OCI-LY1 (cell line): Measurements from ENCODE around the gene RABGAP1L.

Source experiments
- H2AFZ ChIP-seq: fragments of 200-600 bp; sonication (generic), shearing (Covaris generic); 2 replicates; pipeline ENCODE4 v1.6.0; 2014; ENCODE audit warnings: antibody characterized with exemption, mild to moderate bottlenecking, low read length
- H3F3A ChIP-seq: fragments of 200-600 bp; sonication (generic), shearing (Covaris generic); 2 replicates; pipeline ENCODE4 v1.6.0; 2014; ENCODE audit warnings: mild to moderate bottlenecking, antibody characterized with exemption, low read length, moderate library complexity; ENCODE audit not compliant: insufficient read depth
- H3K27ac ChIP-seq: fragments of 200-600 bp; sonication (generic); 2 replicates; pipeline ENCODE4 v1.5.1; 2014; ENCODE audit warnings: low read length, mixed run types, mild to moderate bottlenecking, low read depth; ENCODE audit not compliant: poor library complexity, severe bottlenecking
- H3K27me3 ChIP-seq: fragments of 200-600 bp; sonication (generic); 2 replicates; pipeline ENCODE4 v1.6.0; 2014; ENCODE audit warnings: antibody characterized with exemption, mild to moderate bottlenecking, low read length, moderate library complexity; ENCODE audit not compliant: insufficient read depth
- H3K36me3 ChIP-seq: fragments of 200-600 bp; sonication (generic); 2 replicates; pipeline ENCODE4 v1.6.1; 2014; ENCODE audit warnings: mild to moderate bottlenecking, antibody characterized with exemption, low read length, moderate library complexity, mixed read lengths; ENCODE audit not compliant: insufficient read depth
- H3K4me1 ChIP-seq: fragments of 200-600 bp; sonication (generic); 2 replicates; pipeline ENCODE4 v1.5.1; 2014; ENCODE audit warnings: mild to moderate bottlenecking, low read length, moderate library complexity; ENCODE audit not compliant: insufficient read depth, severe bottlenecking
- H3K4me2 ChIP-seq: fragments of 200-600 bp; sonication (generic), shearing (Covaris generic); 2 replicates; pipeline ENCODE4 v1.6.1; 2014; ENCODE audit warnings: low read length
- H3K4me3 ChIP-seq: fragments of 200-600 bp; sonication (generic); 2 replicates; pipeline ENCODE4 v1.5.1; 2014; ENCODE audit warnings: low read length, low read depth, mild to moderate bottlenecking, mixed read lengths; ENCODE audit not compliant: poor library complexity, severe bottlenecking
- H3K79me2 ChIP-seq: fragments of 200-600 bp; shearing (Covaris generic); 2 replicates; pipeline ENCODE4 v1.6.1; 2016; ENCODE audit warnings: mixed run types, low read length, mixed read lengths; ENCODE audit not compliant: insufficient read depth
- H3K9ac ChIP-seq: fragments of 200-600 bp; sonication (generic), shearing (Covaris generic); 2 replicates; pipeline ENCODE4 v1.6.1; 2014; ENCODE audit warnings: mild to moderate bottlenecking, low read length, mixed read lengths
- H3K9me2 ChIP-seq: fragments of 200-600 bp; sonication (generic), shearing (Covaris generic); 2 replicates; pipeline ENCODE4 v1.6.1; 2014; ENCODE audit warnings: low read depth, mild to moderate bottlenecking, low read length, mixed read lengths
- H3K9me3 ChIP-seq: fragments of 200-600 bp; shearing (Covaris generic); 2 replicates; pipeline ENCODE4 v1.6.1; 2014; ENCODE audit warnings: low read length, mixed read lengths
- H4K20me1 ChIP-seq: fragments of 200-600 bp; sonication (generic), shearing (Covaris generic); 2 replicates; pipeline ENCODE4 v1.6.0; 2016; ENCODE audit warnings: mild to moderate bottlenecking, low read length; ENCODE audit not compliant: insufficient read depth
- EZH2 ChIP-seq: fragments of 200-600 bp; sonication (generic), shearing (Covaris generic); IDR thresholded peaks from 2 replicates; pipeline ENCODE4 v1.8.0; 2017; ENCODE audit warnings: borderline replicate concordance, mixed run types, mild to moderate bottlenecking, antibody characterized with exemption, low read length, moderate library complexity, mixed read lengths
- TF ChIP-seq, protein P1 (sequence below): fragments of 200-600 bp; sonication (generic), shearing (Covaris generic); IDR thresholded peaks from 2 replicates; pipeline ENCODE4 v1.5.1; 2017; ENCODE audit warnings: mild to moderate bottlenecking, antibody characterized with exemption, low read length, moderate library complexity, mixed read lengths

RABGAP1L gene

DNA sequence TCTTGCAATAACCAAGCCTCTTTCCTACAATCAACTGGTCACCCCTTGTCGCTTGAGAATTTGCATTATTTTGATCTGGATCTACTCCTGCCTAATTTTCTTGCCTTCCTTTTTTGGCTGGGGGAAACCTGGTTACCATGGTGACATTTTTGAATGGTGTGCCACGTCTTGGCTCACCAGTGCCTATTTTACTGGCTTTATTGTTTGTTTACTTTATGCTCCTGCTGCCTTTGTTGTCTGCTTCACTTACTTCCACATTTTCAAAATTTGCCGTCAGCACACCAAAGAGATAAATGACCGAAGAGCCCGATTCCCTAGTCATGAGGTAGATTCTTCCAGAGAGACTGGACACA is 289.2 kb downstream of the RABGAP1L start:
- Histone ChIP-seq H3K27ac (no peak overlapping the region), H3K4me2 (no peak overlapping the region), H4K20me1 (no peaks in the 10 kb centered on the region), H3K4me3 (no peak overlapping the region), H3K36me3 (peaks cover 10% of the 10 kb centered on the region; the same call in 1 of the 2 replicates), H3K4me1 (peaks cover 5% of the 10 kb centered on the region), H2AFZ (no peak overlapping the region), H3F3A (no peaks in the 10 kb centered on the region), H3K79me2 (no peaks in the 10 kb centered on the region), H3K9ac (no peak overlapping the region), H3K27me3 (no peaks in the 10 kb centered on the region), H3K9me3 (no peaks in the 10 kb centered on the region), H3K9me2 (no peaks in the 10 kb centered on the region)
- TF ChIP-seq, protein P1, sequence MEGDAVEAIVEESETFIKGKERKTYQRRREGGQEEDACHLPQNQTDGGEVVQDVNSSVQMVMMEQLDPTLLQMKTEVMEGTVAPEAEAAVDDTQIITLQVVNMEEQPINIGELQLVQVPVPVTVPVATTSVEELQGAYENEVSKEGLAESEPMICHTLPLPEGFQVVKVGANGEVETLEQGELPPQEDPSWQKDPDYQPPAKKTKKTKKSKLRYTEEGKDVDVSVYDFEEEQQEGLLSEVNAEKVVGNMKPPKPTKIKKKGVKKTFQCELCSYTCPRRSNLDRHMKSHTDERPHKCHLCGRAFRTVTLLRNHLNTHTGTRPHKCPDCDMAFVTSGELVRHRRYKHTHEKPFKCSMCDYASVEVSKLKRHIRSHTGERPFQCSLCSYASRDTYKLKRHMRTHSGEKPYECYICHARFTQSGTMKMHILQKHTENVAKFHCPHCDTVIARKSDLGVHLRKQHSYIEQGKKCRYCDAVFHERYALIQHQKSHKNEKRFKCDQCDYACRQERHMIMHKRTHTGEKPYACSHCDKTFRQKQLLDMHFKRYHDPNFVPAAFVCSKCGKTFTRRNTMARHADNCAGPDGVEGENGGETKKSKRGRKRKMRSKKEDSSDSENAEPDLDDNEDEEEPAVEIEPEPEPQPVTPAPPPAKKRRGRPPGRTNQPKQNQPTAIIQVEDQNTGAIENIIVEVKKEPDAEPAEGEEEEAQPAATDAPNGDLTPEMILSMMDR, result no peak
- TF ChIP-seq EZH2, result no peak

DNA sequence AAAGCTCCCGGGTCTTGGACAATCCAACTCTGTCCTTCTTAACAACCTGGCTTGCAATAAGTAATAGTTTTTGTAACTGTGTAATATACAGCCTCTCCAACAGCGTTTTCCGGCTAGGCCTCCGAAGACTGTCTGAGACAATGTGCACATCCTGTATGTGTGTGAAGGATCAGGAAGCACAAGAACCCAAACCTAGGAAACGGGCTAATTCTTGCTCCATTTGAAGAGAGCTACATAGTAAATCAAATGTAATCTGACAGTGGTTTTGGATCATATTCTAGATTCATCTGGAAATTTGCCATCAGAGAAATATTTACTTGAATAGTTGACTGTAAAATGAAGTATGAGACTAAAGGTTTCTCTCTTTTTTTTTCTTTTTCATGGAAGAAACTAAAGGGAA is 289.7 kb downstream of the RABGAP1L start:
- no peaks in the 10 kb centered on the region for H3K9me3 ChIP-seq
- H3F3A ChIP-seq, result no peaks in the 10 kb centered on the region
- no peak overlapping the region for H3K27ac ChIP-seq
- H3K9me2 ChIP-seq, result no peaks in the 10 kb centered on the region
- peaks cover 10% of the 10 kb centered on the region; the same call in 1 of the 2 replicates for H3K36me3 ChIP-seq
- H4K20me1 ChIP-seq, result no peaks in the 10 kb centered on the region
- no peak overlapping the region for H3K4me2 ChIP-seq
- H3K27me3 ChIP-seq, result no peaks in the 10 kb centered on the region
- no peak overlapping the region for H2AFZ ChIP-seq
- no peak overlapping the region for H3K9ac ChIP-seq
- H3K4me1 ChIP-seq, result peaks cover 5% of the 10 kb centered on the region
- TF ChIP-seq, protein P1, result no peak
- no peak for TF ChIP-seq EZH2
- no peak overlapping the region for H3K4me3 ChIP-seq
- no peaks in the 10 kb centered on the region for H3K79me2 ChIP-seq

DNA sequence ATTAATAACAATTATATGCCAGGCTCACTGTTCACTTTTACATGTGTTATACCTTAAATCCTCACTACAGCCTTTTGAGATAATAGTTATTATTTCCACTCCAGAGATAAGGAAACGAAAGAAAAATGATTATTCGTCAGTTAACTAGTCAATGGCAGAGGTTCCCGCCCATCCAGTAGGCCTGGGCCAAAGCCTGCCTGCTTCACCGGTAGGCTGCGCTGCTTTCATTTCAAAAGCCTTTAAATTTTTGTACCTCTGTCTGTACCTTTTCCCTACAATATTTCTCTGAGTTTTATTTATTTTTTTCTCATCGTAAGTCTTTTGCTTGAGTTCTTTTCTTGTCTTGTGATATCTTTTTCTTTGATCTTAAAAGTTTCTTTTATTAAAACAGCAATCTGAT is 292.1 kb downstream of the RABGAP1L start:
- peaks cover 10% of the 10 kb centered on the region; the same call in 1 of the 2 replicates for H3K36me3 ChIP-seq
- H3K4me2 ChIP-seq, result no peak overlapping the region
- no peak overlapping the region for H3K27ac ChIP-seq
- H3K9me2 ChIP-seq, result no peaks in the 10 kb centered on the region
- no peak overlapping the region for H3K4me3 ChIP-seq
- no peaks in the 10 kb centered on the region for H4K20me1 ChIP-seq
- no peaks in the 10 kb centered on the region for H3K9me3 ChIP-seq
- H2AFZ ChIP-seq, result no peak overlapping the region
- no peak overlapping the region for H3K9ac ChIP-seq
- H3K27me3 ChIP-seq, result no peaks in the 10 kb centered on the region
- H3F3A ChIP-seq, result no peaks in the 10 kb centered on the region
- no peaks in the 10 kb centered on the region for H3K79me2 ChIP-seq
- no peak for TF ChIP-seq EZH2
- peaks cover 5% of the 10 kb centered on the region for H3K4me1 ChIP-seq

DNA sequence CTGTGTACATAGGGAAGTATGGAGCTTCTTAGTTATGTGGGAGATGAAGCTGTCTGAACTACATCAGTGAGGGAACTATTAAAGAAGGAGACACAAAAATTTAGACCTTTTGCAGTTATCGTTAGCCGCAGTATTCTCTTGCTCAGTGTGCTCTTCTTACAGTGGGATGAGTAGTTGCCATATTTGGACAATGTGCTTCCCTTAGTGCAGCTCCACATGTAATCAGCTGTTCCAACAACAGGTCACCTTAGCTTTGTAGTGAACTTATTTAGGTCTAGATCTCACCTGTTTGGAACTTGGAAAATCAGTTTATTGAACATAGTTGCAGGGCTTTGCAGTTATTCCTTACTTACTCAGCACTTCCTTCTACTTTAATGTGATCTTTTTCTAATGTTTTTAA is 306.5 kb downstream of the RABGAP1L start:
- Histone ChIP-seq H3K4me3 (no peak overlapping the region), H3K9me3 (no peaks in the 10 kb centered on the region), H3F3A (0 out of 2 replicates have a peak, but pooled peaks cover 4% of the 10 kb centered on the region), H3K36me3 (peaks cover 14% of the 10 kb centered on the region), H3K27me3 (no peaks in the 10 kb centered on the region), H3K27ac (no peak overlapping the region), H2AFZ (no peak overlapping the region), H3K79me2 (no peaks in the 10 kb centered on the region), H4K20me1 (no peaks in the 10 kb centered on the region), H3K9ac (no peak overlapping the region), H3K9me2 (no peaks in the 10 kb centered on the region), H3K4me1 (no peaks in the 10 kb centered on the region), H3K4me2 (no peak overlapping the region)
- TF ChIP-seq EZH2, result no peak
- TF ChIP-seq, protein P1, result no peak
